ENCODE results near the gene AURKAIP1. TPM values are rescaled to one million over a fixed set of nuclear protein-coding genes. Genes with fewer than 3 reads are reported as not detected.

Gene AURKAIP1
- polyA plus RNA-seq, 1 donor from 2014 or later = 104 TPM

GRCh38 chr1:1373815-1374588 lies 1.0 kb downstream of the AURKAIP1 start:
- Histone ChIP-seq H2AFZ (ENCODE audit: low read depth, low read length) (no peak overlapping the region), H3K9ac (ENCODE audit: low read length) (peak overlapping the region; percentile 91), H3K4me3 (ENCODE audit: low read length) (peak overlapping the region; percentile 98), H4K20me1 (ENCODE audit: insufficient read depth) (no peaks in the 10 kb centered on the region), H3K36me3 (ENCODE audit: insufficient read depth, low read length) (no peaks in the 10 kb centered on the region), H3K27me3 (ENCODE audit: insufficient read depth, low read depth, low read length) (no peaks in the 10 kb centered on the region), H3K79me2 (replicated peaks; ENCODE audit: insufficient read depth, low read length) (no peaks in the 10 kb centered on the region), H3F3A (ENCODE audit: insufficient read depth, low read length, poor library complexity, severe bottlenecking) (no peaks in the 10 kb centered on the region), H3K4me2 (ENCODE audit: low read length) (peak overlapping the region; percentile 39), H3K9me2 (ENCODE audit: insufficient read depth, low read length) (no peaks in the 10 kb centered on the region), H3K27ac (ENCODE audit: low read length) (no peak overlapping the region), H3K9me3 (ENCODE audit: low read length) (no peaks in the 10 kb centered on the region)
- TF ChIP-seq REST (IDR thresholded peaks at IDR 0.05; ENCODE audit: borderline replicate concordance) = no peak
- TF ChIP-seq MXI1 (conservative IDR thresholded peaks at IDR 0.05; ENCODE audit: poor library complexity, severe bottlenecking) = no peak

GRCh38 chr1:1373051-1373814 lies 1.8 kb downstream of the AURKAIP1 start:
- H4K20me1 ChIP-seq (ENCODE audit: insufficient read depth) = no peaks in the 10 kb centered on the region
- no peak overlapping the region for H3K9ac ChIP-seq (ENCODE audit: low read length)
- peak overlapping the region; percentile 98 for H3K4me3 ChIP-seq (ENCODE audit: low read length)

More at GRCh38 chr1:1373051-1373814, 1.8 kb downstream of the AURKAIP1 start:
- TF ChIP-seq CTCF (IDR thresholded peaks at IDR 0.05; ENCODE audit: poor library complexity, severe bottlenecking) = no peak
- no peak for TF ChIP-seq RAD21 (conservative IDR thresholded peaks at IDR 0.05)
- TF ChIP-seq SMC3 (conservative IDR thresholded peaks at IDR 0.05; ENCODE audit: poor library complexity) = no peak
- TF ChIP-seq REST (IDR thresholded peaks at IDR 0.05; ENCODE audit: borderline replicate concordance) = no peak
- TF ChIP-seq EP300 (conservative IDR thresholded peaks at IDR 0.05; ENCODE audit: poor library complexity, severe bottlenecking) = no peak
- TF ChIP-seq EZH2 (IDR thresholded peaks at IDR 0.05; ENCODE audit: borderline replicate concordance, insufficient read depth, low read length, poor library complexity, severe bottlenecking) = no peak
- no peak for TF ChIP-seq POLR2AphosphoS5 (IDR thresholded peaks at IDR 0.05)
- TF ChIP-seq MXI1 (conservative IDR thresholded peaks at IDR 0.05; ENCODE audit: poor library complexity, severe bottlenecking) = no peak
- no peak for TF ChIP-seq TAF1 (IDR thresholded peaks at IDR 0.05; ENCODE audit: low read depth)
- Histone ChIP-seq H3K27me3 (ENCODE audit: insufficient read depth, low read depth, low read length) (no peaks in the 10 kb centered on the region), H3F3A (ENCODE audit: insufficient read depth, low read length, poor library complexity, severe bottlenecking) (no peaks in the 10 kb centered on the region), H3K9me2 (ENCODE audit: insufficient read depth, low read length) (no peaks in the 10 kb centered on the region), H3K36me3 (ENCODE audit: insufficient read depth, low read length) (no peaks in the 10 kb centered on the region), H3K9me3 (ENCODE audit: low read length) (no peaks in the 10 kb centered on the region), H3K79me2 (replicated peaks; ENCODE audit: insufficient read depth, low read length) (no peaks in the 10 kb centered on the region), H3K4me2 (ENCODE audit: low read length) (no peak overlapping the region), H3K27ac (ENCODE audit: low read length) (no peak overlapping the region), H2AFZ (ENCODE audit: low read depth, low read length) (no peak overlapping the region)

Data from neural cell (in vitro differentiated cells).